Transverse colon (tissue), 4 donors: ENCODE results near the gene MEFV. TPM values are rescaled to one million over a fixed set of nuclear protein-coding genes. Genes with fewer than 3 reads are reported as not detected.
A peak's percentile ranks its signal among the peaks of the same experiment; 100 is the strongest.

Experiments
- DNase-seq: peaks from one replicate; pipeline ENCODE4 v3.0.0-alpha.2; 2019
- H3K27ac ChIP-seq, 4 donors: fragments of 200-600 bp; sonication (generic); 2 replicates each; pipeline ENCODE4 v1.5.1; 2016 to 2018; ENCODE audit warnings: inconsistent platforms in 4 of 4
- H3K27me3 ChIP-seq: fragments of 200-600 bp; sonication (generic); 2 replicates; pipeline ENCODE4 v1.5.1; 2017; ENCODE audit warnings: inconsistent platforms
- H3K36me3 ChIP-seq, 4 donors: fragments of 200-600 bp; sonication (generic); 2 replicates each; pipeline ENCODE4 v1.5.1; 2017 to 2019; ENCODE audit warnings: inconsistent platforms in 4 of 4
- H3K4me1 ChIP-seq, 4 donors: fragments of 200-600 bp; sonication (generic); 2 replicates each; pipeline ENCODE4 v1.5.1; 2017 to 2020; ENCODE audit warnings: inconsistent platforms in 4 of 4
- H3K4me3 ChIP-seq, 4 donors: fragments of 200-600 bp; sonication (generic); 1 replicate in 1 of 4; 2 replicates in 3 of 4; pipeline versions ENCODE4 v1.5.1 to v1.6.1; 2017 to 2019; ENCODE audit warnings: inconsistent platforms in 4 of 4
- H3K9me3 ChIP-seq, 2 donors: fragments of 200-600 bp; sonication (generic); 2 replicates each; pipeline ENCODE4 v1.5.1; 2017 to 2019; ENCODE audit warnings: inconsistent platforms in 2 of 2
- CTCF ChIP-seq, 5 experiments: fragments of 200-600 bp in 3 of 5; fragments of 450-650 bp in 2 of 5; sonication (generic) in 3 of 5; IDR thresholded peaks; 1 replicate in 2 of 5; 2 replicates in 3 of 5; pipeline ENCODE4 v1.5.1; 2016 to 2017; ENCODE audit warnings: antibody characterized with exemption in 5 of 5, inconsistent platforms in 3 of 5, mild to moderate bottlenecking in 2 of 5, moderate library complexity in 1 of 5
- EP300 ChIP-seq: sonication (generic); formaldehyde crosslinking; IDR thresholded peaks from one replicate; pipeline ENCODE4 v1.6.1; 2017; ENCODE audit warnings: antibody characterized with exemption, low read depth
- POLR2A ChIP-seq: fragments of 450-650 bp; IDR thresholded peaks from one replicate; pipeline ENCODE4 v1.6.1; 2016; ENCODE audit warnings: antibody characterized with exemption, mild to moderate bottlenecking, moderate library complexity
- POLR2AphosphoS5 ChIP-seq, 3 donors: sonication (generic); formaldehyde crosslinking; IDR thresholded peaks; one replicate each; pipeline ENCODE4 v1.6.1; 2016; ENCODE audit warnings: antibody characterized with exemption in 3 of 3
- whole genome bisulfite sequencing, 2 donors: methylation state at CpG; one replicate each; pipeline ENCODE4 v1.1.5; 2018; ENCODE audit warnings: low coverage in 1 of 2; 5-methylcytosine and 5-hydroxymethylcytosine counted together
- in situ Hi-C, 4 donors: fragments of 200-750 bp; cut with MboI; loops; one replicate each; pipeline versions ENCODE4 v1.15.0 to v1.15.1; 2017; ENCODE audit warnings: low sequenced_read_pairs in 3 of 4, low pct_ligation_motif_present in 1 of 4, low pct_unique_long_range_greater_than_20kb in 1 of 4
- intact Hi-C: fragments of 100-400 bp; cut with DNase I; formaldehyde crosslinking; loops from one replicate; pipeline ENCODE4 v1.15.1; 2023; ENCODE audit warnings: low total_unique reads
- total RNA-seq, 4 donors: library from RNA; depleted of rRNA; stranded (reverse); fragments of >200 nt; gene quantifications; one replicate each; pipeline ENCODE4 v1.1.0, GENCODE V29; 2016

MEFV gene
- total RNA-seq, 4 donors from 2014 or later = 0.37 to 1.4 (median 0.54) TPM

DNA sequence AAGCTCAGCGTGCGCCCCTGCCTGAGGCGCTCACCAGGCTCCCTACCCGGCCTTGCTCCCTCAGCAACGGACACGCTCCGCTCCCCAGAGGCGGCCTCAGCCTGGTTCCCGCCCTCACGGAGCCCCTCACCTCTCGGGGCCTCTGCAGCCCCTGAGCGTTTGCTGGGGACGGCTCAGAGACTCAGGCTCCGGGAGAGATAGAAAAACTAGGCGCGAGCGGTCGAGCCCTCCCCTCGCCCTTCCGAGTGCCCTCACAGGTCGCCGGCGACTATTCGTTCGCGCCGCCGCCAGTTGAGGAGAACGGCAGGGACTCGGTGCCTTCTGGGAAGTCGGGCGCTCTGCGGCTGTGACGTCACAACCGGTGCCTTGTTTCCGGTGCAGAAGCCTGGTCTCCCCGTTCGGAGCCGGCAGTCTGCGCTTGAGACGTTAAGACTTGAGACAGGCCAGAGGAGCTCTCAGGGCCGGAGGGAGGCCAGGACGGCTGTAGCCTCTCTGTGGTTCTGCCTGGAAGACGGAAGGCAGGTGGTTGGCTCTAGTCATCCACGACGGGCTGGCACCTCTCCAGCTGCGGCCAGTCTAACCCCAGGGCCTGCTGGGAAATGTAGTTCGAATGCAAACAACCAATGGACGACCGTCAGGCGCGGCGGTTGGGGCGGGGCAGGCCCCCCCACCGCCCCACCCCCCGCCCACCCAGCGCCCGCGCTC, 21.4 kb downstream of the MEFV start, which contains the start of gene ZNF200:
Gene ZNF200 (minus strand): TSS at position 302 of the 705 bp plus-strand sequence. CDS start 1,403 bp downstream, outside the sequence.
- in situ Hi-C loops = no loop called here
- Histone ChIP-seq H3K27ac (peak within 1 kb of the TSS; percentile 92 to 96 (median 96)), H3K4me3 (peak within 1 kb of the TSS; percentile 56 to 93 (median 83)), H3K9me3 (peaks cover 0 to 2% of the 10 kb centered on the region in 2 donors), H3K36me3 (peaks cover 0 to 30% (median 15%) of the 10 kb centered on the region in 4 donors), H3K4me1 (peaks cover 5 to 17% (median 10%) of the 10 kb centered on the region in 4 donors), H3K27me3 (no peaks in the 10 kb centered on the region)
- TF ChIP-seq POLR2A (peak; percentile 77), EP300 (no peak), CTCF (IDR thresholded peaks at IDR 0.05) (peak in 1 of 5 experiments; percentile 23), POLR2AphosphoS5 (IDR thresholded peaks at IDR 0.05) (peak; percentile 76 to 88 (median 85))
- DNase-seq = peak; percentile 97
- intact Hi-C loops = no loop called here
- 1% methylated on average over 36 of the region's 59 CpGs; no CpG with 5 or more reads in 1 of the 2 donors for WGBS, 2 donors

DNA sequence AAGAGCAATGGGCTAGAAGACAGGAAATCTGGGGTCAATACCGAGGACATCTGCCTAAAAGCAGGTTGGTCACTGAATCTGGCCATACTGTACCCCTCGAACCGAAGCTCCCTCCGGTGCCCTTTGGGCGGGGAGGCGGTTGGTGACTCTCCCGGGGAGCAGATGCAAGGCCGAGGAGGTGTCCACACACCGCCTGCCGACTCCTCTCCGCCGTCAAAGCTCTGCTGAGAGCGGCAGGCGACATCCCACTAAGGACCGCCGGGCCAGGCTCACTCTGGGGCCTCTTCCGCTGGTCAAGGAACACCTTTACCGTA, 21.9 kb downstream of the MEFV start:
- H3K9me3 ChIP-seq = peaks cover under 1 to 7% of the 10 kb centered on the region in 2 donors
- peaks cover 5 to 17% (median 10%) of the 10 kb centered on the region in 4 donors for H3K4me1 ChIP-seq
- H3K4me3 ChIP-seq = peak overlapping the region; percentile 56 to 93 (median 83)
- in situ Hi-C loops = no loop called here
- H3K27me3 ChIP-seq = no peaks in the 10 kb centered on the region
- intact Hi-C loops = no loop called here
- no peak for DNase-seq
- TF ChIP-seq CTCF (IDR thresholded peaks at IDR 0.05) (no peak), POLR2AphosphoS5 (IDR thresholded peaks at IDR 0.05) (no peak), POLR2A (no peak), EP300 (no peak)
- peaks cover 0 to 36% (median 18%) of the 10 kb centered on the region in 4 donors for H3K36me3 ChIP-seq
- WGBS, 2 donors = 5% methylated on average over 18 of the region's 18 CpGs; no CpG with 5 or more reads in 1 of the 2 donors
- peak overlapping the region; percentile 92 to 96 (median 96) for H3K27ac ChIP-seq

- intact Hi-C loops = no loop called here
- Histone ChIP-seq H3K4me1 (no peaks in the 10 kb centered on the region), H3K4me3 (no peak overlapping the region), H3K27ac (no peak overlapping the region), H3K27me3 (no peaks in the 10 kb centered on the region), H3K9me3 (peaks cover 63 to 84% of the 10 kb centered on the region in 2 donors), H3K36me3 (peaks cover 0 to 72% (median 30%) of the 10 kb centered on the region in 4 donors)
- in situ Hi-C loops = no loop called here
- no peak for DNase-seq
- 96 to 98% methylated on average over 8 to 10 of the region's 10 CpGs for WGBS, 2 donors
- TF ChIP-seq POLR2A = no peak
- no peak for TF ChIP-seq CTCF (IDR thresholded peaks at IDR 0.05)
- no peak for TF ChIP-seq POLR2AphosphoS5 (IDR thresholded peaks at IDR 0.05)
- no peak for TF ChIP-seq EP300
Measured at GRCh38 chr16:3223913-3224515, 32.4 kb downstream of the MEFV start.

DNA sequence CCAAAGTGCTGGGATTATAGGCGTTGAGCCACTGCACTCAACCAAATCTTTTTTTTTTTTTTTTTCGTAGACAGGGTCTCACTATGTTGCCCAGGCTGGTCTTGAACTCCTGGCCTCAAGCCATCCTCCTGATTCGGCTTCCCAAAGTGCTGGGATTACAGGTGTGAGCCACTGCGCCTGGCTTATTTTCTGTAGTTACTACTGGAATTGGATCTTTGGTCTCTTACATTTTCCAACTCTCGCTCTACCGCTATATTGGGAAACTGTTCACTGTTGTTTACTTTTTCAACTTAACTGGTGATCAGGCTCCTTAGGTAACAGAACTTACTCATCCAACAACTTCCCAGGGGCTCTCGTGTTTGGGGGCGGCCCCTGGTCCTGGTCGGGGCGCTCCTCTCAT, 35.6 kb downstream of the MEFV start:
- 80 to 95% methylated on average over 4 to 10 of the region's 10 CpGs for WGBS, 2 donors
- H3K27me3 ChIP-seq = no peaks in the 10 kb centered on the region
- H3K27ac ChIP-seq = no peak overlapping the region
- intact Hi-C loops = no loop called here
- TF ChIP-seq POLR2AphosphoS5 (IDR thresholded peaks at IDR 0.05) (no peak), CTCF (IDR thresholded peaks at IDR 0.05) (no peak), POLR2A (no peak), EP300 (no peak)
- peaks cover 41 to 54% of the 10 kb centered on the region in 2 donors for H3K9me3 ChIP-seq
- H3K4me1 ChIP-seq = no peaks in the 10 kb centered on the region
- no peak overlapping the region for H3K4me3 ChIP-seq
- in situ Hi-C loops = no loop called here
- no peak for DNase-seq
- H3K36me3 ChIP-seq = peaks cover 0 to 40% (median 14%) of the 10 kb centered on the region in 4 donors
